ENCODE measurements around the gene C10orf53. TPM values are rescaled to one million over a fixed set of nuclear protein-coding genes. Genes with fewer than 3 reads are reported as not detected.

The C10orf53 gene
- total RNA-seq, 1 experiment from 2014 or later, result not detected

GRCh38 chr10:49657606-49658005, 21.8 kb upstream of the C10orf53 start:
- Mint-ChIP-seq H3K36me3 (ENCODE audit: insufficient read depth in 1 of 3, low read depth in 3 of 3) (peaks cover 0 to 10% (median 8%) of the 10 kb centered on the region in 3 experiments; a peak in 5 of 7 replicates), H3K27me3 (ENCODE audit: low read depth) (peaks cover 76% of the 10 kb centered on the region), H3K9me3 (peaks cover 13 to 19% of the 10 kb centered on the region in 2 experiments), H3K4me3 (no peak overlapping the region), H3K4me1 (peaks cover 12 to 18% of the 10 kb centered on the region in 2 experiments), H3K27ac (no peak overlapping the region)
- no peak overlapping the region for H2BK15ac ChIP-seq (ENCODE audit: low read depth, low read length)
- H3K23me2 ChIP-seq (ENCODE audit: insufficient read length, low read depth, low read length, poor library complexity, severe bottlenecking), result no peaks in the 10 kb centered on the region
- no peak overlapping the region for H2BK12ac ChIP-seq (ENCODE audit: insufficient read length, low read depth, low read length)
- H4K8ac ChIP-seq (replicated peaks; ENCODE audit: insufficient read length, low read depth, low read length), result no peak overlapping the region
- H2BK120ac ChIP-seq (ENCODE audit: low read depth, low read length, poor library complexity, severe bottlenecking), result no peak overlapping the region
- no peak overlapping the region for H2AFZ ChIP-seq (ENCODE audit: low read length)
- no peak overlapping the region for H3K4ac ChIP-seq (ENCODE audit: low read depth, low read length)
- H4K20me1 ChIP-seq (ENCODE audit: control insufficient read depth, insufficient read depth, insufficient read length), result no peaks in the 10 kb centered on the region
- no peak overlapping the region for H3K14ac ChIP-seq (ENCODE audit: insufficient read depth, low read length)
- no peak overlapping the region for H3K27ac ChIP-seq (ENCODE audit: insufficient read length, low read depth, low read length)
- no peak overlapping the region for H3K4me2 ChIP-seq (ENCODE audit: insufficient read depth, insufficient read length, low read length)
- H3T11ph ChIP-seq (ENCODE audit: low read length), result no peak overlapping the region
- no peak overlapping the region for H3K23ac ChIP-seq (ENCODE audit: insufficient read length, low read depth, low read length)
- no peak overlapping the region for H3K18ac ChIP-seq (ENCODE audit: insufficient read length, low read depth, low read length)
- H3K9ac ChIP-seq (ENCODE audit: extremely low read depth, insufficient read length, low read length), result no peak overlapping the region
- no CpG with 5 or more reads among the region's 1 CpG for WGBS (ENCODE audit: extremely low coverage, insufficient read length, low lambda C conversion rate)
- no peak overlapping the region for H4K91ac ChIP-seq (ENCODE audit: insufficient read length, low read depth, low read length)
- no peak for DNase-seq
- H4K5ac ChIP-seq (ENCODE audit: insufficient read length, low read depth, low read length), result no peak overlapping the region
- H3K79me2 ChIP-seq (ENCODE audit: insufficient read depth, low read length), result no peaks in the 10 kb centered on the region
- H2BK5ac ChIP-seq (ENCODE audit: insufficient read length, low read length), result no peak overlapping the region
- H3K4me1 ChIP-seq (ENCODE audit: insufficient read depth, low read length), result no peaks in the 10 kb centered on the region
- no peaks in the 10 kb centered on the region for H3K9me3 ChIP-seq (ENCODE audit: control insufficient read depth, low read depth, low read length)
- H3K27me3 ChIP-seq (ENCODE audit: insufficient read depth, low read length), result no peaks in the 10 kb centered on the region; the same call in 1 of the 2 replicates
- no peak for TF ChIP-seq CTCF (conservative IDR thresholded peaks at IDR 0.05)
- no peak overlapping the region for H2AK5ac ChIP-seq (ENCODE audit: insufficient read length, low read length)
- H3K56ac ChIP-seq (ENCODE audit: insufficient read length, low read depth, low read length), result no peak overlapping the region
- H2BK20ac ChIP-seq (ENCODE audit: low read depth, low read length, poor library complexity, severe bottlenecking), result no peak overlapping the region
- H3K79me1 ChIP-seq (ENCODE audit: insufficient read depth, low read depth, low read length, poor library complexity, severe bottlenecking), result no peaks in the 10 kb centered on the region
